ENCODE data around the gene GRID1.
"Not testable (repeated sequence)": the region's sequence is repeated elsewhere in the genome, so short reads cannot be mapped to it uniquely, and the experiment has no call there.

GRID1 gene

GRCh38 chr10:86055928-86056327 lies 310.7 kb downstream of the GRID1 start:
- DNase-seq: no peak

GRCh38 chr10:86053675-86054074 lies 312.9 kb downstream of the GRID1 start:
- no peak for DNase-seq

- DNase-seq: no peak
Observed at GRCh38 chr10:86051586-86051985, 315.0 kb downstream of the GRID1 start.

GRCh38 chr10:86049442-86049841 lies 317.2 kb downstream of the GRID1 start:
- DNase-seq: no peak

GRCh38 chr10:86048973-86049372 lies 317.6 kb downstream of the GRID1 start:
- DNase-seq: no peak

- DNase-seq: no peak
Observed at GRCh38 chr10:86048571-86048970, 318.0 kb downstream of the GRID1 start.

GRCh38 chr10:86047588-86047987 lies 319.0 kb downstream of the GRID1 start:
- no peak for DNase-seq

- no peak for DNase-seq
Observed at GRCh38 chr10:86046845-86047460, 319.6 kb downstream of the GRID1 start.

- no peak for DNase-seq
Observed at GRCh38 chr10:86045896-86046295, 320.7 kb downstream of the GRID1 start.

GRCh38 chr10:86044029-86044428 lies 322.6 kb downstream of the GRID1 start:
- no peak for DNase-seq

- DNase-seq: no peak
Observed at GRCh38 chr10:86043236-86043635, 323.4 kb downstream of the GRID1 start.

GRCh38 chr10:86042161-86042560 lies 324.4 kb downstream of the GRID1 start:
- DNase-seq: no peak

- DNase-seq: no peak
Observed at GRCh38 chr10:86041116-86041515, 325.5 kb downstream of the GRID1 start.

GRCh38 chr10:86038371-86038770 lies 328.2 kb downstream of the GRID1 start:
- no peak for DNase-seq

- no peak for DNase-seq
Observed at GRCh38 chr10:86037096-86037495, 329.5 kb downstream of the GRID1 start.

GRCh38 chr10:86036544-86036831 lies 330.1 kb downstream of the GRID1 start:
- no peak for DNase-seq

- no peak for DNase-seq
Observed at GRCh38 chr10:86035791-86036543, 330.6 kb downstream of the GRID1 start.

- no peak for DNase-seq
Observed at GRCh38 chr10:86034710-86035109, 331.9 kb downstream of the GRID1 start.

- no peak for DNase-seq
Observed at GRCh38 chr10:86033581-86033980, 333.0 kb downstream of the GRID1 start.

GRCh38 chr10:86032087-86032486 lies 334.5 kb downstream of the GRID1 start:
- DNase-seq: not testable (repeated sequence)

GRCh38 chr10:86030312-86030711 lies 336.3 kb downstream of the GRID1 start:
- no peak for DNase-seq

- DNase-seq: no peak
Observed at GRCh38 chr10:86027346-86027745, 339.2 kb downstream of the GRID1 start.

GRCh38 chr10:86025509-86025908 lies 341.1 kb downstream of the GRID1 start:
- no peak for DNase-seq

- DNase-seq: no peak
Observed at GRCh38 chr10:86024281-86025041, 342.1 kb downstream of the GRID1 start.

All from effector CD4-positive, alpha-beta T cell (primary cell).